ENCODE results near the gene KANK4. TPM values are rescaled to one million over a fixed set of nuclear protein-coding genes. Genes with fewer than 3 reads are reported as not detected.

The KANK4 gene
- total and polyA plus RNA-seq, 2 of the 8 experiments (the other 6 are each of a cell fraction or from before 2014, with no cell fraction given): 0.22 to 0.26 TPM

- POLR2A ChIA-PET (ENCODE audit: partially characterized antibody): interaction anchor here (0.7 to 11.7 kb wide), 11 partner anchors 8 to 152 kb away, joined by 3 to 98 read pairs (median 3); no protein-coding TSS in a partner anchor
- H4K91ac ChIP-seq (replicated peaks; ENCODE audit: insufficient read length, low read length): no peak overlapping the region
- peak overlapping the region; percentile 15; the same call in 1 of the 2 replicates for H3K18ac ChIP-seq (ENCODE audit: extremely low read depth, low read length)
- peaks cover 6 to 19% (median 11%) of the 10 kb centered on the region in 4 experiments; a peak in 6 of 7 replicates for H3K4me1 ChIP-seq (replicated peaks in 1 of 4; ENCODE audit: control insufficient read depth in 3 of 4, insufficient read depth in 4 of 4, low read length in 3 of 4)
- no peaks in the 10 kb centered on the region for H3K27me3 ChIP-seq (replicated peaks in 1 of 4; ENCODE audit: control insufficient read depth in 3 of 4, extremely low read depth in 1 of 4, insufficient read depth in 3 of 4, low read length in 3 of 4)
- H2BK120ac ChIP-seq (replicated peaks; ENCODE audit: low read depth, low read length): no peak overlapping the region
- no peaks in the 10 kb centered on the region for H3K9me3 ChIP-seq (ENCODE audit: insufficient read depth in 2 of 2, low read depth in 1 of 2, low read length in 1 of 2)
- DNase-seq (ENCODE audit: low read depth in 1 of 2, low spot score in 2 of 2): no peak
- FAIRE-seq: no peak
- H2AFZ ChIP-seq (ENCODE audit: low read length): no peak overlapping the region
- 0 out of 2 replicates have a peak overlapping the region, but pooled peaks have one; percentile 62 for H2BK12ac ChIP-seq (ENCODE audit: low read depth, low read length)
- no peak overlapping the region for H4K8ac ChIP-seq (ENCODE audit: extremely low read depth, insufficient read depth, low read length)
- H3K23ac ChIP-seq (ENCODE audit: insufficient read length): no peak overlapping the region
- H4K5ac ChIP-seq (ENCODE audit: insufficient read length, low read depth, low read length): no peak overlapping the region
- no peak overlapping the region for H3K4me2 ChIP-seq (ENCODE audit: insufficient read depth in 1 of 2, low read depth in 2 of 2, low read length in 2 of 2)
- H3K56ac ChIP-seq (replicated peaks; ENCODE audit: insufficient read length, low read depth, low read length): no peak overlapping the region
- no peak overlapping the region for H3K4me3 ChIP-seq (ENCODE audit: extremely low read depth in 1 of 4, insufficient read depth in 2 of 4, low read depth in 3 of 4, low read length in 4 of 4)
- peaks cover 11 to 49% (median 16%) of the 10 kb centered on the region in 4 experiments for H3K36me3 ChIP-seq (ENCODE audit: control insufficient read depth in 2 of 4, insufficient read depth in 4 of 4, low read length in 3 of 4)
- no peaks in the 10 kb centered on the region for H3K79me2 ChIP-seq (ENCODE audit: control insufficient read depth in 1 of 2, insufficient read depth in 2 of 2, low read length in 2 of 2)
- H2BK5ac ChIP-seq (ENCODE audit: low read depth, low read length): 0 out of 2 replicates have a peak overlapping the region, but pooled peaks have one; percentile 31
- 94% methylated on average over 2 of the region's 2 CpGs; no CpG with 5 or more reads in 1 of the 2 experiments for WGBS, 2 experiments (ENCODE audit: extremely low coverage in 1 of 2, insufficient coverage in 1 of 2, insufficient read length in 1 of 2, insufficient replicate concordance in 2 of 2, low coverage in 1 of 2, low lambda C conversion rate in 2 of 2, missing lambda C conversion rate in 1 of 2)
- CTCF ChIA-PET (ENCODE audit: partially characterized antibody): interaction anchor here (0.7 to 4.0 kb wide), 10 partner anchors 9 to 106 kb away, joined by 3 to 23 read pairs (median 4); no protein-coding TSS in a partner anchor
- no peak overlapping the region for H3K4ac ChIP-seq (replicated peaks; ENCODE audit: insufficient read length, low read depth, low read length)
- no peaks in the 10 kb centered on the region; the same call in 1 of the 2 replicates for H3K79me1 ChIP-seq (ENCODE audit: low read depth, low read length)
- H3K27ac ChIP-seq (ENCODE audit: low read depth, low read length): no peak overlapping the region
- H3K14ac ChIP-seq (ENCODE audit: insufficient read length): no peak overlapping the region
- no peak overlapping the region for H2BK15ac ChIP-seq (ENCODE audit: low read length)
- H2BK20ac ChIP-seq (ENCODE audit: low read length): 0 out of 2 replicates have a peak overlapping the region, but pooled peaks have one; percentile 17
- no peak overlapping the region for H3K9ac ChIP-seq (replicated peaks in 1 of 4; ENCODE audit: extremely low read depth in 1 of 4, low read depth in 3 of 4, low read length in 3 of 4)
- TF ChIP-seq SP4 (IDR thresholded peaks at IDR 0.05; ENCODE audit: low read length) (no peak), SP2 (IDR thresholded peaks at IDR 0.05; ENCODE audit: low read length) (no peak), CTBP2 (IDR thresholded peaks at IDR 0.05; ENCODE audit: borderline replicate concordance, insufficient read depth, insufficient read length, low read length) (no peak), CTCF (IDR thresholded peaks at IDR 0.05; ENCODE audit: control extremely low read depth in 1 of 3, insufficient read depth in 1 of 3, low read depth in 1 of 3, low read length in 3 of 3) (no peak)
- H3K23me2 ChIP-seq (ENCODE audit: low read depth, low read length): no peaks in the 10 kb centered on the region
- peaks cover 0 to 7% of the 10 kb centered on the region in 2 experiments for H4K20me1 ChIP-seq (replicated peaks in 1 of 2; ENCODE audit: control insufficient read depth in 1 of 2, insufficient read depth in 2 of 2, low read length in 2 of 2)
- H2AK5ac ChIP-seq (ENCODE audit: low read depth, low read length): no peak overlapping the region; the same call in 1 of the 2 replicates
Measured at GRCh38 chr1:62229932-62230331, 89.3 kb downstream of the KANK4 start.

All from H1 (cell line).